ENCODE data around the gene DBI. TPM values are rescaled to one million over a fixed set of nuclear protein-coding genes. Genes with fewer than 3 reads are reported as not detected.
"Not testable (repeated sequence)": the region's sequence is repeated elsewhere in the genome, so short reads cannot be mapped to it uniquely, and the experiment has no call there.

DBI gene
- total RNA-seq, 1 donor from 2014 or later = 75.3 TPM

GRCh38 chr2:119372778-119373568 lies 6.2 kb downstream of the DBI start:
- no peak overlapping the region for H3K4me3 ChIP-seq (ENCODE audit: low read depth, low read length)
- FAIRE-seq (no peak), DNase-seq (ENCODE audit: low read depth) (no peak)
- TF ChIP-seq CTCF (IDR thresholded peaks at IDR 0.05; ENCODE audit: insufficient read depth, low read length, severe bottlenecking) = no peak
- H3K27me3 ChIP-seq (ENCODE audit: control insufficient read depth, insufficient read depth, low read length) = no peaks in the 10 kb centered on the region
- peaks cover 19% of the 10 kb centered on the region for H3K36me3 ChIP-seq (ENCODE audit: control insufficient read depth, insufficient read depth, low read length)

DNA sequence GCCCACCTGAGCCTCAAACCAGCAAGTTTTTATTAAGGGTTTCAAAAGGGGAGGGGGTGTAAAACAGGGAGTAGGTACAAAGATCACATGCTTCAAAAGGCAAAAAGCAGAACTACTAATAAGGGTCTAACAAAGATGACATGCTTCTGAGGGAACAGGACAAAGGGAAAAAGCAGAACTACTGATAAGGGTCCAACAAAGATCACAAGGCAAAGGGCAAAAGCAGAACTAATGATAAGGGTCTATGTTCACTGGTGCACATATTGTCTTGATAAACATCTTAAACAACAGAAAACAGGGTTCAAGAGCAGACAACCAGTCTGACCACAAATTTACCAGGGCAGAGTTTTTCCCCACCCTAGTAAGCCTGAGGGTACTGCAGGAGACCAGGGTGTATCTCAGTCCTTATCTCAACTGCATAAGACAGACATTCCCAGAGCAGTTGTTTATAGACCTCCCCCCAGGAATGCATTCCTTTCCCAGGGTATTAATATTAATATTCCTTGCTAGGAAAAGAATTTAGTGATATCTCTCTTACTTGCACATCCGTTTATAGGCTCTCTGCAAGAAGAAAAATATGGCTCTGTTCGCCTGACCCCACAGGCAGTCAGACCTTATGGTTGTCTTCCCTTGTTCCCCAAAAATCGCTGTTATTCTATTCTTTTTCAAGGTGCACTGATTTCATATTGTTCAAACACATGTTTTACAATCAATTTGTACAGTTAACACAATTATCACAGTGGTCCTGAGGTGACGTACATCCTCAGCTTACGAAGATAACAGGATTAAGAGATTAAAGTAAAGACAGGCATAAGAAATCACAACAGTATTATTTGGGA lies 7.3 kb downstream of the DBI start:
- DNase-seq (ENCODE audit: low read depth); H3K27me3 ChIP-seq (ENCODE audit: control insufficient read depth, insufficient read depth, low read length); FAIRE-seq; H3K4me3 ChIP-seq (ENCODE audit: low read depth, low read length): not testable (repeated sequence)
- peaks cover 18% of the 10 kb centered on the region for H3K36me3 ChIP-seq (ENCODE audit: control insufficient read depth, insufficient read depth, low read length)

DNA sequence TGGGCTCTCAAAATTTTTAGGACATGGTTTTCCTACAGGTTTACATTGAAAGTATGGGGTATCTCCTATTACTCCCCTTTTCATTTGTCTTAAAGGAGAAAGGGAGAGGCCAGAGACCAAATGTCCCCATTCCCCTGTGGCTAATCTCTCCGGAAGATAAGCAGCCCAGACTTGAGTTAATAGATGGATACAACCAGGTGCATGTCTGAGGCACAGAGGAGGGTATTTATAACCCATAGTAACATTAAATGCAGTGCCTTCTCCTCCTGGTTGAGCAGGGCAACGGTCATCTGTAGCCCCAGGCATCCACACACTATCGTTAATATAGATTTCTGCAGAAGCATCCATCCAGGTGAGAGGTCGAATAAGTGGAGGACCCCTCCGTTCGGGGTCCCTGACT lies 9.6 kb downstream of the DBI start:
- peaks cover 11% of the 10 kb centered on the region for H3K36me3 ChIP-seq (ENCODE audit: control insufficient read depth, insufficient read depth, low read length)
- H3K4me3 ChIP-seq (ENCODE audit: low read depth, low read length); H3K27me3 ChIP-seq (ENCODE audit: control insufficient read depth, insufficient read depth, low read length); DNase-seq (ENCODE audit: low read depth); FAIRE-seq: not testable (repeated sequence)

GRCh38 chr2:119376810-119377209 lies 10.0 kb downstream of the DBI start:
- no peak for TF ChIP-seq CTCF (IDR thresholded peaks at IDR 0.05; ENCODE audit: insufficient read depth, low read length, severe bottlenecking)
- Histone ChIP-seq H3K27me3 (ENCODE audit: control insufficient read depth, insufficient read depth, low read length) (no peaks in the 10 kb centered on the region), H3K36me3 (ENCODE audit: control insufficient read depth, insufficient read depth, low read length) (peaks cover 9% of the 10 kb centered on the region), H3K4me3 (ENCODE audit: low read depth, low read length) (no peak overlapping the region)
- FAIRE-seq (no peak), DNase-seq (ENCODE audit: low read depth) (no peak)

DNA sequence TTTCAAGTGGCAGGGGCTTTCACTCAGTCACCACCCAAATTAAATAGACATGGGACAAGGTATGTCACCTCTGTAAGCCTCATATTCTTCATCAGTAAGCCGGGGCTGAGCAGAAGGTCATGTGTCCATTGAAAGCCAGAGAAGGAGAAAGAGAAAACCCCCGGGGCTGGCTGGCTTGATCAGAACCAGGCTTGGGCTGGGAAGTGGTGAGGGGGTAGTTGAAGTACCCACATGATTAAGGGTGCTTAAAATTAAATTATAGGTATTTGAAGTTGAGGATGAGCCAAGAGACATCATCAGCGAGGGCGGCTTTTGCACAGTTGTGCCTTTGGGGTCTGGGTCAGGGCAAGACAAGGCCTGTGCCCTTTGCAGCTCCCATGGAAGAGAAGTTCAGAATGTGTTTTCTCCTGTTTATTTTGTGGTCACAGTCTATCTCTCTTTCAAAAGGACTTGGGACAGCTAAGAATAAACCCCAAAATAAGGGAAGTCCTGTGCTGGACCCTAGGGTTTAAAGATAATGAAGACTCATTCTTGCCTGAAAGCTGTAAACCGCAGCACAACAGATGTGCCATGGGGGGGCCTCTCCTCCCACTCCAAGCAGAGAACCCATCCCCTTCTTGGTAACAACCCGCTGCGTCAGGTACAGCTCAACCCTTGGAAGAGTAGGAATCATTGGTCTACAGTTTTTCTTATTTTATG lies 10.7 kb downstream of the DBI start:
- TF ChIP-seq CTCF (IDR thresholded peaks at IDR 0.05; ENCODE audit: insufficient read depth, low read length, severe bottlenecking) = no peak
- DNase-seq (ENCODE audit: low read depth) = no peak
- H3K4me3 ChIP-seq (ENCODE audit: low read depth, low read length) = no peak overlapping the region
- FAIRE-seq = no peak
- H3K27me3 ChIP-seq (ENCODE audit: control insufficient read depth, insufficient read depth, low read length) = no peaks in the 10 kb centered on the region
- peaks cover 8% of the 10 kb centered on the region for H3K36me3 ChIP-seq (ENCODE audit: control insufficient read depth, insufficient read depth, low read length)

DNA sequence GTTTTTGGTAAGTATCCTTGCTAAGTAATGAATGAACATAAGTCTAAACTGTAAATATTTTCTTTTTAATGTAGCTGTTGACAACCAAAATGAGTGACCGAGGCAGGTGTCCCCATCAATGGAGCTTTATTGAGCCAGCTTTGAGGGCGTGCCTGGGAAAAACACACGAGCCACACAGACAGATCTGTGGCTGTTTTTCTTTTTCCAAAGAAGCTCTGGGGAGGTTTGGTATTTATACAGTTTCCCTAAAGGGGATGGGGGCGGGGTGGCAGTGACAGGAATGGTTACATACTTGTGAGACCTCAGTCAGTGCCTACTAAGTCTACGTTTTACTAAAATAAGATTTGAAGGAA lies 11.2 kb downstream of the DBI start:
- DNase-seq (ENCODE audit: low read depth) (no peak), FAIRE-seq (no peak)
- no peak overlapping the region for H3K4me3 ChIP-seq (ENCODE audit: low read depth, low read length)
- H3K27me3 ChIP-seq (ENCODE audit: control insufficient read depth, insufficient read depth, low read length) = no peaks in the 10 kb centered on the region
- H3K36me3 ChIP-seq (ENCODE audit: control insufficient read depth, insufficient read depth, low read length) = peaks cover 4% of the 10 kb centered on the region
- no peak for TF ChIP-seq CTCF (IDR thresholded peaks at IDR 0.05; ENCODE audit: insufficient read depth, low read length, severe bottlenecking)
